ENCODE measurements around the gene IDI1. TPM values are rescaled to one million over a fixed set of nuclear protein-coding genes. Genes with fewer than 3 reads are reported as not detected.

The IDI1 gene
- total and polyA plus RNA-seq, 4 donors = 78.8 to 264 (median 109) TPM

DNA sequence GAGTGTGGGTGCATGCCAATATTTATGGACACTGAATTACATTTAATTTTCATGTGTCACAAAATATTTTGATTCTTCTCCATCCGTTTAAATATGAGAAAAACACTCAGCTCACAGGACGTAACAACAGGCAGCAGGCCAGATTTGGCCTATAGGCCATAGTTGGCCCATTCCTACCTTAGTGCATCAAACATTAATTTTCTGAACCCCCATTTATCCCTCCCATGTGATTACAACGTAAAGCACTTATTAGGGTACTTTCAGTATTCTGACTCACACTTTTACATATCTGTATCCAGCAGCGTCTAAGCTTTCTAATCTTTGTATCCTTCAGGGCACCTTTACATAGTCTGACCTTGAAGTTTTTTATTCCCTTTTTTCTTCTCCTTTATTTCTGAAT is 4.0 kb downstream of the IDI1 start:
- peaks cover 0 to 30% (median 12%) of the 10 kb centered on the region in 4 donors for H3K4me1 ChIP-seq (ENCODE audit: control insufficient read depth in 4 of 4, insufficient read depth in 4 of 4, low read length in 3 of 4)
- peaks cover 4 to 32% (median 27%) of the 10 kb centered on the region in 4 donors for H3K36me3 ChIP-seq (ENCODE audit: control insufficient read depth in 4 of 4, insufficient read depth in 3 of 4, low read depth in 1 of 4, low read length in 3 of 4)
- no peaks in the 10 kb centered on the region for H3K9me3 ChIP-seq (ENCODE audit: control insufficient read depth in 4 of 4, low read length in 3 of 4)
- peak overlapping the region; percentile 58 to 59 for H3K27ac ChIP-seq (ENCODE audit: low read depth in 1 of 2, low read length in 2 of 2)
- no peaks in the 10 kb centered on the region for H3K27me3 ChIP-seq (ENCODE audit: control insufficient read depth in 4 of 4, insufficient read depth in 4 of 4, low read length in 3 of 4)
- H3K4me3 ChIP-seq (ENCODE audit: low read depth in 1 of 3, low read length in 3 of 3) = no peak overlapping the region
- TF ChIP-seq, protein P1, sequence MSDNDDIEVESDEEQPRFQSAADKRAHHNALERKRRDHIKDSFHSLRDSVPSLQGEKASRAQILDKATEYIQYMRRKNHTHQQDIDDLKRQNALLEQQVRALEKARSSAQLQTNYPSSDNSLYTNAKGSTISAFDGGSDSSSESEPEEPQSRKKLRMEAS (IDR thresholded peaks at IDR 0.05) = no peak
- no peak for TF ChIP-seq GABPA (IDR thresholded peaks at IDR 0.05 in 1 of 2, conservative IDR thresholded peaks at IDR 0.05 in 1 of 2)
- no peak for TF ChIP-seq EGR1 (IDR thresholded peaks at IDR 0.05; ENCODE audit: low read depth in 2 of 2)
- TF ChIP-seq, protein P2, sequence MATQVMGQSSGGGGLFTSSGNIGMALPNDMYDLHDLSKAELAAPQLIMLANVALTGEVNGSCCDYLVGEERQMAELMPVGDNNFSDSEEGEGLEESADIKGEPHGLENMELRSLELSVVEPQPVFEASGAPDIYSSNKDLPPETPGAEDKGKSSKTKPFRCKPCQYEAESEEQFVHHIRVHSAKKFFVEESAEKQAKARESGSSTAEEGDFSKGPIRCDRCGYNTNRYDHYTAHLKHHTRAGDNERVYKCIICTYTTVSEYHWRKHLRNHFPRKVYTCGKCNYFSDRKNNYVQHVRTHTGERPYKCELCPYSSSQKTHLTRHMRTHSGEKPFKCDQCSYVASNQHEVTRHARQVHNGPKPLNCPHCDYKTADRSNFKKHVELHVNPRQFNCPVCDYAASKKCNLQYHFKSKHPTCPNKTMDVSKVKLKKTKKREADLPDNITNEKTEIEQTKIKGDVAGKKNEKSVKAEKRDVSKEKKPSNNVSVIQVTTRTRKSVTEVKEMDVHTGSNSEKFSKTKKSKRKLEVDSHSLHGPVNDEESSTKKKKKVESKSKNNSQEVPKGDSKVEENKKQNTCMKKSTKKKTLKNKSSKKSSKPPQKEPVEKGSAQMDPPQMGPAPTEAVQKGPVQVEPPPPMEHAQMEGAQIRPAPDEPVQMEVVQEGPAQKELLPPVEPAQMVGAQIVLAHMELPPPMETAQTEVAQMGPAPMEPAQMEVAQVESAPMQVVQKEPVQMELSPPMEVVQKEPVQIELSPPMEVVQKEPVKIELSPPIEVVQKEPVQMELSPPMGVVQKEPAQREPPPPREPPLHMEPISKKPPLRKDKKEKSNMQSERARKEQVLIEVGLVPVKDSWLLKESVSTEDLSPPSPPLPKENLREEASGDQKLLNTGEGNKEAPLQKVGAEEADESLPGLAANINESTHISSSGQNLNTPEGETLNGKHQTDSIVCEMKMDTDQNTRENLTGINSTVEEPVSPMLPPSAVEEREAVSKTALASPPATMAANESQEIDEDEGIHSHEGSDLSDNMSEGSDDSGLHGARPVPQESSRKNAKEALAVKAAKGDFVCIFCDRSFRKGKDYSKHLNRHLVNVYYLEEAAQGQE (IDR thresholded peaks at IDR 0.05) = no peak
- TF ChIP-seq, protein P3, sequence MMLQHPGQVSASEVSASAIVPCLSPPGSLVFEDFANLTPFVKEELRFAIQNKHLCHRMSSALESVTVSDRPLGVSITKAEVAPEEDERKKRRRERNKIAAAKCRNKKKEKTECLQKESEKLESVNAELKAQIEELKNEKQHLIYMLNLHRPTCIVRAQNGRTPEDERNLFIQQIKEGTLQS (IDR thresholded peaks at IDR 0.05) = no peak
- no peak for TF ChIP-seq NR2F2 (IDR thresholded peaks at IDR 0.05)
- no peak for TF ChIP-seq HNF4A (conservative IDR thresholded peaks at IDR 0.05)
- no peak for TF ChIP-seq RXRA (IDR thresholded peaks at IDR 0.05)
- no peak for TF ChIP-seq FOXA2 (IDR thresholded peaks at IDR 0.05)
- no peak for TF ChIP-seq HNF4G (IDR thresholded peaks at IDR 0.05)
- no peak for TF ChIP-seq RAD21 (IDR thresholded peaks at IDR 0.05)
- no peak for TF ChIP-seq YY1 (IDR thresholded peaks at IDR 0.05)
- TF ChIP-seq, protein P4, sequence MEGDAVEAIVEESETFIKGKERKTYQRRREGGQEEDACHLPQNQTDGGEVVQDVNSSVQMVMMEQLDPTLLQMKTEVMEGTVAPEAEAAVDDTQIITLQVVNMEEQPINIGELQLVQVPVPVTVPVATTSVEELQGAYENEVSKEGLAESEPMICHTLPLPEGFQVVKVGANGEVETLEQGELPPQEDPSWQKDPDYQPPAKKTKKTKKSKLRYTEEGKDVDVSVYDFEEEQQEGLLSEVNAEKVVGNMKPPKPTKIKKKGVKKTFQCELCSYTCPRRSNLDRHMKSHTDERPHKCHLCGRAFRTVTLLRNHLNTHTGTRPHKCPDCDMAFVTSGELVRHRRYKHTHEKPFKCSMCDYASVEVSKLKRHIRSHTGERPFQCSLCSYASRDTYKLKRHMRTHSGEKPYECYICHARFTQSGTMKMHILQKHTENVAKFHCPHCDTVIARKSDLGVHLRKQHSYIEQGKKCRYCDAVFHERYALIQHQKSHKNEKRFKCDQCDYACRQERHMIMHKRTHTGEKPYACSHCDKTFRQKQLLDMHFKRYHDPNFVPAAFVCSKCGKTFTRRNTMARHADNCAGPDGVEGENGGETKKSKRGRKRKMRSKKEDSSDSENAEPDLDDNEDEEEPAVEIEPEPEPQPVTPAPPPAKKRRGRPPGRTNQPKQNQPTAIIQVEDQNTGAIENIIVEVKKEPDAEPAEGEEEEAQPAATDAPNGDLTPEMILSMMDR (IDR thresholded peaks at IDR 0.05; ENCODE audit: low read depth, low read length, missing input control) = no peak
- TF ChIP-seq, protein P5, sequence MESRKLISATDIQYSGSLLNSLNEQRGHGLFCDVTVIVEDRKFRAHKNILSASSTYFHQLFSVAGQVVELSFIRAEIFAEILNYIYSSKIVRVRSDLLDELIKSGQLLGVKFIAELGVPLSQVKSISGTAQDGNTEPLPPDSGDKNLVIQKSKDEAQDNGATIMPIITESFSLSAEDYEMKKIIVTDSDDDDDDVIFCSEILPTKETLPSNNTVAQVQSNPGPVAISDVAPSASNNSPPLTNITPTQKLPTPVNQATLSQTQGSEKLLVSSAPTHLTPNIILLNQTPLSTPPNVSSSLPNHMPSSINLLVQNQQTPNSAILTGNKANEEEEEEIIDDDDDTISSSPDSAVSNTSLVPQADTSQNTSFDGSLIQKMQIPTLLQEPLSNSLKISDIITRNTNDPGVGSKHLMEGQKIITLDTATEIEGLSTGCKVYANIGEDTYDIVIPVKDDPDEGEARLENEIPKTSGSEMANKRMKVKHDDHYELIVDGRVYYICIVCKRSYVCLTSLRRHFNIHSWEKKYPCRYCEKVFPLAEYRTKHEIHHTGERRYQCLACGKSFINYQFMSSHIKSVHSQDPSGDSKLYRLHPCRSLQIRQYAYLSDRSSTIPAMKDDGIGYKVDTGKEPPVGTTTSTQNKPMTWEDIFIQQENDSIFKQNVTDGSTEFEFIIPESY (IDR thresholded peaks at IDR 0.05) = no peak
- TF ChIP-seq FOXA1 (IDR thresholded peaks at IDR 0.05) = no peak
- DNase-seq (ENCODE audit: low spot score) = no peak
- H3K9ac ChIP-seq (ENCODE audit: low read depth in 1 of 2, low read length in 2 of 2) = no peak overlapping the region
- WGBS = 74% methylated on average over 4 of the region's 4 CpGs

DNA sequence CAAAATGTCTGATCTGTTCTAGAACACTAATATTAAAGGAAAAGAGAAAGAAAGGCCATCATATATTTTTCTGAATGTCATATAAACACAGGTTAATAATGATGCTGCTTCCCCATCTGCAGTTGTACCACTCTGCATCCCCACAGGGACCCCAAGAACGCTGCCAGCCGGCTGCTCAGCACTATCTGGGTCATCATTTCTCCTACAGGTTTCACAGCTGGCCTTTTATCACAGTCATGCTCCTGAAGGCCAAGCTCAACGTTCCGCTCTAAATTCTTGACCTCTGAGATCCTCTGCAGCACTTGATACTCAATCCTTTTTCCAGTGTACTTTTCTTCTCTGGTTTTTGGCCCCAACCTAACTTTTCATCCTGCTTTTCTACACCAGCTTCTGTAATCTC is 4.8 kb downstream of the IDI1 start:
- Histone ChIP-seq H3K27me3 (ENCODE audit: control insufficient read depth in 4 of 4, insufficient read depth in 4 of 4, low read length in 3 of 4) (no peaks in the 10 kb centered on the region), H3K9me3 (ENCODE audit: control insufficient read depth in 4 of 4, low read length in 3 of 4) (no peaks in the 10 kb centered on the region), H3K4me1 (ENCODE audit: control insufficient read depth in 4 of 4, insufficient read depth in 4 of 4, low read length in 3 of 4) (peaks cover 0 to 26% (median 12%) of the 10 kb centered on the region in 4 donors), H3K9ac (ENCODE audit: low read depth in 1 of 2, low read length in 2 of 2) (no peak overlapping the region), H3K36me3 (ENCODE audit: control insufficient read depth in 4 of 4, insufficient read depth in 3 of 4, low read depth in 1 of 4, low read length in 3 of 4) (peaks cover 5 to 36% (median 29%) of the 10 kb centered on the region in 4 donors), H3K4me3 (ENCODE audit: low read depth in 1 of 3, low read length in 3 of 3) (no peak overlapping the region), H3K27ac (ENCODE audit: low read depth in 1 of 2, low read length in 2 of 2) (peak overlapping the region; percentile 58 to 59)
- TF ChIP-seq EGR1 (IDR thresholded peaks at IDR 0.05; ENCODE audit: low read depth in 2 of 2) = no peak
- no peak for TF ChIP-seq HNF4A (conservative IDR thresholded peaks at IDR 0.05)
- no peak for TF ChIP-seq JUND (IDR thresholded peaks at IDR 0.05)
- TF ChIP-seq FOXA2 (IDR thresholded peaks at IDR 0.05) = no peak
- TF ChIP-seq TAF1 (conservative IDR thresholded peaks at IDR 0.05) = no peak
- TF ChIP-seq, protein P2 (IDR thresholded peaks at IDR 0.05) = no peak
- TF ChIP-seq HNF4G (IDR thresholded peaks at IDR 0.05) = no peak
- TF ChIP-seq, protein P1 (IDR thresholded peaks at IDR 0.05) = no peak
- no peak for TF ChIP-seq RXRA (IDR thresholded peaks at IDR 0.05)
- TF ChIP-seq NR2F2 (IDR thresholded peaks at IDR 0.05) = no peak
- TF ChIP-seq, protein P3 (IDR thresholded peaks at IDR 0.05) = no peak
- no peak for DNase-seq (ENCODE audit: low spot score)
- WGBS = 77% methylated on average over 4 of the region's 4 CpGs
